ES-I3 (cell line): ENCODE data around the gene PTDSS2.

Experiments
- H3K36me3 ChIP-seq: 2 replicates; pipeline ENCODE4 v1.6.1; 2013; ENCODE audit warnings: mild to moderate bottlenecking, low read length, control low read depth, moderate library complexity; ENCODE audit not compliant: insufficient read depth
- H3K4me1 ChIP-seq: 2 replicates; pipeline ENCODE4 v1.6.1; 2013; ENCODE audit warnings: mild to moderate bottlenecking, control low read depth, low read length; ENCODE audit not compliant: insufficient read depth
- H3K9ac ChIP-seq: 2 replicates; pipeline ENCODE4 v1.6.1; 2013; ENCODE audit warnings: low read depth, mild to moderate bottlenecking, low read length, moderate library complexity
- H3K9me3 ChIP-seq: 2 replicates; pipeline ENCODE4 v1.6.1; 2013; ENCODE audit warnings: mild to moderate bottlenecking, low read length, moderate library complexity; ENCODE audit not compliant: control insufficient read depth, insufficient read depth

PTDSS2 gene

DNA sequence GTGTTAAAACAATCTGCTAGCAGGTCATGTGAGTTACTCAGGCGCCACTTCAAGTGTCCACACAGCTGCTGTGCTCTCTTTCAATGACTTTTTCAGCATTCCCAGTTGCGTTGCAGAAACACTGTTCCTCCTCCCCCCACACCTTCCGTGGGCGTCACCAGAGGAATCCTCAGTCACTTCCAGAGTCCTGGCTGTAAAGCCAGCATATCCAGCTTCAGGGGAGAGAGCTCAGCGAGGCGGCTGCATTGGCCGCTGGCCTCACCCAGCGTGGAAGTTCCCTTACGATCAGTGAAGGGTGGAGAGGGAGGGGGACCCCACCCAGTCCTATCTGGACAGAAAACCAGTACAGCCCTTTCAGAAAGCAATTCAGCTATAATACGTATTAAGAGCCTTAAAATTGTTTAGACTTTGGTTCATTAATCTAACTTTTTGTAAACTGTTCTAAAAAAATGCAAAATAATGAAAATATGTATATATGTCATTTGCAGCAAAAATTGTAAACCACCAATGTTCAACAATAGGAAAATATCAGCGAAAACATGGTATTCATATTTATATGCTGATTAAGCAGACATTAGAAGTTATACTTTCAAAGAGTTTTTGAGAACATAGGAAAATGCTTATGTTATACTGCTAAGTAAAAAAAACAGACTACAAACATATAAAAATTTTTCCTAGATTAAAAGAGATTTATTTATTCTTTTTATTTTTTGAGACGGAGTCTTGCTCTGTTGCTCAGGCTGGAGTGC is 5.5 kb upstream of the PTDSS2 start:
- H3K4me1 ChIP-seq: peaks cover 3% of the 10 kb centered on the region; the same call in 1 of the 2 replicates
- no peaks in the 10 kb centered on the region for H3K36me3 ChIP-seq
- no peaks in the 10 kb centered on the region for H3K9me3 ChIP-seq
- no peak overlapping the region for H3K9ac ChIP-seq

DNA sequence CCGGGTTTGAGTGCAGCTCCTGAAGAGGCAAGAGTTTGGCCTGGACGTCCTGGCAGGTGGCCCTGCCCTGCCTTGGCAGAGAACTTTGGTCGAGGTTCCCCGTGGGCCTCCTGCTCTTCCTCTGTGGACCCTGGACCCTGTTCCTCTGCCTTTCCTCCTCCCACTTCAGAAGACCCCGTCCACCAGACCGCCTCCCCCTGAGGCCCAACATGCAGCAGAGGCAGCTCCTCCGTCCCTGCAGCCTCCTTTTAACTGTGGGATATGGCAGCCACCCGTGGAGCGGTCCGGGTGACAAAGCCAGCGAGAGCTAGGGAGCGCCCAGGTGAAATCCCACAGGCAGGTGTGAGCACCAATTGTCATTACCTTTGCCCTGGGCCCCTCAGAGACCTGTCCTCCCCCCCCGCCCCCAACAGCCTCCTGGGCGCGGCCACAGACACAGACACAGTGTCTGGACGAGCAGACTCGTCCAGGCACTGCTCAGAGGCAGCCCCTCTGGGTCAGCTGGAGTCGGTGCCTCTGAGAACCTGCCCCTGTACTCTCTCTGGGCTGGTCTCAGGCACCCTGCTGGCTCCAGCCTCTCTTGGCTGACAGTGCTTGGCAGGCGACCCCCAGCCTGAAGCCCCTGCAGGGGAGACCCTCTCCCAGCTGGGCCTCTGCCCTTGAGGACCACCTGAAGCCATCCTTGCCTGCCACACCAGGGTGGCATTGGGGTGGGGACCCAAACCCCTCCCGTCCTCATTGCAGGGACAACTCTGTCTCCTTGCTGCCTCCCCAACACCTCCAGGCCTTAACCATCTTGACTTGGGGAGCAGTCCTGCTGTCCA is 4.1 kb upstream of the PTDSS2 start:
- Histone ChIP-seq H3K4me1 (peaks cover 3% of the 10 kb centered on the region; the same call in 1 of the 2 replicates), H3K9me3 (no peaks in the 10 kb centered on the region), H3K36me3 (no peaks in the 10 kb centered on the region), H3K9ac (no peak overlapping the region)

DNA sequence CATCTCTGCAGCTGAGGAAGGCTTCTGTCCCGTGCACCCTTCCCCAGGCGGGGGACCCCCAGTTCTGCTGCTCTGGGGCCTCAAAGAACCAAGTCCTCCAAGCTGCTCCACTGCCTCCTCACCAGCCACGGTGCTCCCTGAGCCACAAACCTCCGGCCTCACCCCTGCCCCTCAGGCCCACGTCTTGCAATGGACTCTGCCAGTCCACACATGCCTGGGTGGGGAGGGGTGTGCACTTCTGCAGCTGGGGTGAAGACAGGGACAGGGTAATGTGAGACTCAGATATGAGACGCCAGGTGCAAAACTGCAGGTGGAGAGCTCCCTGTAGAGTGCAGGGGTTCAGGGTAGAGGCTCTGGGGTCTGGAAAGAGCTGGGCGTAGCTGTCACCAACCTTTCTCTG is 3.2 kb upstream of the PTDSS2 start:
- H3K9ac ChIP-seq: no peak overlapping the region

DNA sequence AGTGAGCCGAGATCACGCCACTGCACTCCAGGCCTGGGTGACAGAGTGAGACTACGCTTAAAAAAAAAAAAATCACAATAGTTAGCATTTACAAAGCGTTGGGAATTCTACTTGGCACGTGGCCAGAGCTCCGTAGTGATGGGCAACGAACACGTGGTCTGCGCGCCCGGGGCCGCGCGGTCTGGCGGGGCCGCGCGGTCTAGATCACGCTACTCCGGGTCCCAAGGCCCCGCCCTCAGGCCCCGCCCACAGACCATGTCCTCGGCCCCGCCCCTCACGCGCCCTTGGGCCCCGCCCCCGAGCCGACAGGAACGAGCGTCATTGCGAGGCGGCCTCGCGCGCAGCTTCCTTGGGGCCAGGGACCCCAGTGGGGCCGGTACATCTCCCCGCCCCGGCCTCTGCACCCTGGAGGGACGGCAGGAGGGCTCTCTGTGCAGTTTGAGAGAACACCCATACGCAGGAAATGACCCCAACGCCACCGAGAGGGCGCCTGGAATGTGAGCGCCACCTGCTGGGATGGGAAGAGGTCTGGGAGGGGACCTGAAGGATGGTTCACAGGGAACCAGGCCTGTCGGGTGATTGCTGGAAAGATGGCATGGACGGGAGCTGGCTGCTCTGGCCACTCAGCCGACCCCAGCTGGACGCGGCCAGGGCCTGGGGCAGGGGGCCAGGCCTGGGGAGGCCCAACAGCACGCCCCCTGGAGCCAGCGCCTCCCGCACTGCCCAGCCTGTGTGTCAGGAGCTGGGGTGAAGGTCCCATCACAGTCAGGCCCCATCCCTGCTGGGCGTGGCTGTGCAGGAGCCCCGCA is 2.0 kb upstream of the PTDSS2 start:
- Histone ChIP-seq H3K9me3 (no peaks in the 10 kb centered on the region), H3K9ac (peak overlapping the region; percentile 61), H3K36me3 (no peaks in the 10 kb centered on the region; the same call in 1 of the 2 replicates), H3K4me1 (no peaks in the 10 kb centered on the region)

More for the DNA sequence above, 3.2 kb upstream of the PTDSS2 start:
- H3K4me1 ChIP-seq: no peaks in the 10 kb centered on the region
- H3K9me3 ChIP-seq: no peaks in the 10 kb centered on the region
- H3K36me3 ChIP-seq: no peaks in the 10 kb centered on the region; the same call in 1 of the 2 replicates

DNA sequence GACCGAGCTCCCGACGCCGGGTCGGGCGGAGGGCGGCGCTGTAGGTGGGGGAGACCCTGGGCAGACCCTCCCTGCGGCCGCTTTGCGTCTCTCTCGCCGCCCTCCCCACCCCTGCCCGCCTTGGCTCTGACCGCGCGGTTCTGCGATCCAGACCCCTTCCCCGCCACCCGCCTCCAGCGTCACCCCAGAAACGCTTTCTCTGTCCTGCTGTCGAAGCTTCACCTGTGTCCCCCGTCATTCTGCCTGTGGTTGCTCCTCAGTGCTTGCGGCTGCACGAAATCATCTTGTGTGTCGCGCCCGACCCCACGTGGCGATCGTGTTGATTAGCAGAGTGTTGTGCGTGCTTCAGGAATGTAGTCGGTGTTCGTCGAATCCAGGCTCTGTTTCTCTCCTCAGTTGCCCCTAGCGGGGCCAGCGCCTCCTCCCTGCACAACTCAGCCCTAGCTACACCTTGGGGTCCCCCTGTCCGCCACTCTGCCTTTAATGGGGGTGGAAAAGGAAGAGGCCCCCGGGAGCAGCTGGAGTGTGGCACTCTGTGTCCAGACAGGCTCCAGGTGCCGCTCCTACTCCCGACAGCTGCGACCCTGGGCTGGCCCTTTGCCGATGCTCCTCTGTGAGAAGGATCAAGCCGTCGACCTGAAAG is 851 bp downstream of the PTDSS2 start:
- Histone ChIP-seq H3K4me1 (peaks cover 4% of the 10 kb centered on the region; the same call in 1 of the 2 replicates), H3K36me3 (no peaks in the 10 kb centered on the region; the same call in 1 of the 2 replicates), H3K9ac (peak overlapping the region; percentile 93), H3K9me3 (no peaks in the 10 kb centered on the region)

DNA sequence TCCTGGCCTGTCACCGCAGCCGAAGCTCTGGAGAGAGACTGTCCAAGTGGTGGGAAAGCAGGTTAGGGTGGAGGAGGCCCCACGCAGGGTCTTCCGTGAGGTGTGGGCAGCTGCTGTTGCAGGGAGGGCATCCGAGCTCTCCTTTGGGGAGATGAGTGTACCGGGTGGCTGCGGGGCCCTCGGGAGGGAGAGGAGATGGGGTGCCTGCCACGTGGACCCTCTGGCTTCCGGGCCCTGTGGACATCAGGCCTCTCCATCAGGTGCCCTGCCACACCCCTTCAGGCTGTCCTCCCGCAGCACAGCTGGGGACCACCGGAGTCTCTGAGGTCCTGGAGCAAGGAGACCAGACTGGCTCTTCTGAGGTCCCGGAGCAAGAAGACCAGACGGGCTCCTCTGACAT is 1.7 kb downstream of the PTDSS2 start:
- Histone ChIP-seq H3K9ac (no peak overlapping the region), H3K36me3 (no peaks in the 10 kb centered on the region; the same call in 1 of the 2 replicates)

DNA sequence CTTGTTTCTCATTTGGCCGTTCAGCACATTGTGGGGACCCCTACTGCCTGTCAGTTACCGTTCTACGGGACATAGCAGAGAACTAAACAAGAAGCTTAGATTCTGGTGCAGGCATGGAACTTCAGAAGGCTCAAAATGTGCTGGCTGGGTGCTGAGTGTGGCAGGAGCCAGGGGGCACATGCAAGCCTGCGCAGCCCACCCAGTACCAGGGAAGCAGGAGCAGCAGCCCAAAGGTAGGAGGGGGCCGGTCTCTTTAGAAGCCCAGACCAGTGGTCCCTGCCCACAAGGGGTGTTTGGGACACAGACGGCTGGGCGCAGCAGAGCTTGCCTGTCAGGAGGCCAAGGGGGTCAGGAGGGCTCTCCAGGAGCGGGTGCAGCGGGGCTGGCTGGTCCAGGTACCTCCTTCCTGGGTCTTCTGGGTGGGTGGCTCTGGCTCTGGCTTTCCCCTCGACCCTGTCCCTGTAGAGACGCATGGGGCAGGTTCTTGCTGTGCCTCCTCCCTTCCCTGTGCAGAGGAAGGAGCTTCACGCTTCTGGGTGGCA is 2.2 kb downstream of the PTDSS2 start:
- Histone ChIP-seq H3K4me1 (peaks cover 14% of the 10 kb centered on the region; the same call in 1 of the 2 replicates), H3K9ac (no peak overlapping the region), H3K9me3 (no peaks in the 10 kb centered on the region), H3K36me3 (no peaks in the 10 kb centered on the region; the same call in 1 of the 2 replicates)

More for the DNA sequence above, 1.7 kb downstream of the PTDSS2 start:
- Histone ChIP-seq H3K4me1 (peaks cover 8% of the 10 kb centered on the region; the same call in 1 of the 2 replicates), H3K9me3 (no peaks in the 10 kb centered on the region)

DNA sequence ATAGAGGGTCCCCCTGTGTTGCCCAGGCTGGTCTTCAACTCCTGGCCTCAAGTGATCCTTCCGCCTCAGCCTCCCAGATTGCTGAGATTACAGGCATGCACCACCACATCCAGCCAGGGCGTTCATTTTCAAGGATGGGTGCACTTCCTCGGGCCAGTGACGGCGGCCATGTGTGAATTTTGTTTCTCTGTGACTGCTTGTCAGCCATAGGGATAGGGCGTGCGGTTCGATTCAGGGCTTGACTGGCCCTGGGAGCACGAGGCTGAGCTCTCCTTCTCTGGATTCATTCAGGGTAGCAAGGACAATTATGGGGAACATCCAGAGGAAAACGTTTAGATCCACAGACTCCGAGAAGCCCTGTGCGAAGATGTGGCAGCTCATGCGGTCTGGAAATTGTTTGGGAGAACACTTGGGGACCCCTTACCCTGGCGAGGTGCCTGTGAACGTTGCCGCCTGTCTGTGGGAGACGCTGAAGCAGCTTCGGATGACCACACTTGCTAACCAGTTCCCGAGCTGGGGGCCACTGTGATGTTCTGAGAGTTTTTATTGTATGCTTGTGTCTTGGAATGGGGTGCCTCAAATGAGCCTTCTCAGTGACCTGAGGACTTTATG is 2.9 kb downstream of the PTDSS2 start:
- Histone ChIP-seq H3K36me3 (no peaks in the 10 kb centered on the region; the same call in 1 of the 2 replicates), H3K4me1 (peaks cover 18% of the 10 kb centered on the region; the same call in 1 of the 2 replicates), H3K9me3 (no peaks in the 10 kb centered on the region), H3K9ac (no peak overlapping the region)

DNA sequence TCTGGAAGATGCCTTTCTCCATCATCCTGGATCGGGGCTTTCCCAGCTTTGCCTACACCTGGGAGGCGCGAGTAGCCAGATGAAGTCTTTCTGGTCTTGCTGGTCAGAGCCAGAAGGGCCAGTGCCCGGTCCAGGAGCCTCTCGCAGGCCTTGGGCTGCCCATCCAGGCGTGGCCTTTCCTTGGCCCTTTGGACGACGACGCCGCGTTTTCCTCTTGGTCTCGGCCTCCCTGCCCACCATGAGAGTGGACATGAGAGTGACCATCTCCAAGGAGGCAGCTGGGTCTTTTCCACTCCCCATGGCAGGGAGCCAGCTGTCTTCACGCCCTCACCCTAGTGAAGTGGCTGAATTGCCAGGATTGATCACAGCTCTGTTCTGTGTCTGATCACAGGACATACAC is 3.5 kb downstream of the PTDSS2 start:
- no peaks in the 10 kb centered on the region for H3K9me3 ChIP-seq
- H3K9ac ChIP-seq: no peak overlapping the region
- peaks cover 18% of the 10 kb centered on the region; the same call in 1 of the 2 replicates for H3K4me1 ChIP-seq
- no peaks in the 10 kb centered on the region; the same call in 1 of the 2 replicates for H3K36me3 ChIP-seq

DNA sequence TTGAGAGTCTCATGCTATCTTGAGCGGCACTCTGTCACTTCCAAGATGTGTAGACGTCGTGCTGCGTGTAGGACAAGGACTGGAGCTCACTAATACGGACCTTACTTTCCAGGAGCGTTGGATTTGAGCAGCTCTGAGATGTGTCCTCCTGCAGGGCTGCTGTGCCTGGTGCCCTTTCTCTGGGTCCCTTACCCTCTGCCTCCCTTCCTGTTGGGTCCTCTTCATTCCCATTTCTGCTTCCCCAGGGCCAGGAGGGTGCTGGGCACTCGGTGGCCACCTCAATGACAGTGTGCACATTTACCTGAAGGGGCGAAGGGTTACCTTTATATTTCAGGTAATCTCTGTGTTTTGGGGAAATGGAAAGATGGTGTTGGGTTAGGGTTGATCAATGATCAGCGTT is 4.0 kb downstream of the PTDSS2 start:
- Histone ChIP-seq H3K4me1 (peaks cover 18% of the 10 kb centered on the region; the same call in 1 of the 2 replicates), H3K9me3 (no peaks in the 10 kb centered on the region), H3K9ac (no peak overlapping the region), H3K36me3 (no peaks in the 10 kb centered on the region; the same call in 1 of the 2 replicates)

DNA sequence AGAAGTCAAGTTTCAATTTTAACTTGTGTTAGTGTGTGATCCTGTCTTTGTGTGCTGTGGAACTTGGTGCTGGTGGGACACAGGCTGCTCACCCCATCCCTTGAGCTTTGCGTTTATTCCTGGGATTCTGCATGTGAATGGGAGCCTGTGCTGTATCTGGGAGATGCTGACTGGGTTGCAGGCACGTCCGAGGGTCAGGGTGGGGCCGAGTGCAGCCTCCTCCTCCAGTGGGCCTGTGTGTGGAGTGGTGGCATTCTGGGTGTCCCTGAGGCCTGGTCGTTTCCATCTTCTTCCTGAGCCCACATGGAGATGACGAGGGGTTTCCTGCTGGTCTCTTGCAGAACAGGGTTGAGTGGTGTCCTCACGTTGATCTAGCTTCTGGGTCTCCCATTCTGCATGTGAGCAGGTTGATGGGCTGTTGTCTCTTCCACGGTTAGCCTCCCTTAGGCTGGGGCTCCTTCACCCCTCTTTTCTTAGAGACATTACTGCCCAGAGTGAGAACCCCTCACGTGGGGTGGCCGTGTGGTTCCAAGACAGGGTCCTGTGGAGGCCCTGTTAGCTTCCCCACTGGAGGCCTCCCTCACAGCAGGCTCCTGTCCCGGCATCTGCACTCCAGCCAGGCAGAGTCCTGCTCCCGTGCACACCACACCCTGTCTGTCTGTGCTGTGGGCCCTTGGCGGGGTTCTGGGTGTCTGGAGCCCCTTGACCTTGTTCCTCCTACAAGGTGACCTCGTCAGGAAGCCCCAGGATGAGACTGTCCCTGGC is 4.9 kb downstream of the PTDSS2 start:
- Histone ChIP-seq H3K9ac (no peak overlapping the region), H3K4me1 (peaks cover 18% of the 10 kb centered on the region; the same call in 1 of the 2 replicates), H3K36me3 (no peaks in the 10 kb centered on the region; the same call in 1 of the 2 replicates), H3K9me3 (no peaks in the 10 kb centered on the region)

DNA sequence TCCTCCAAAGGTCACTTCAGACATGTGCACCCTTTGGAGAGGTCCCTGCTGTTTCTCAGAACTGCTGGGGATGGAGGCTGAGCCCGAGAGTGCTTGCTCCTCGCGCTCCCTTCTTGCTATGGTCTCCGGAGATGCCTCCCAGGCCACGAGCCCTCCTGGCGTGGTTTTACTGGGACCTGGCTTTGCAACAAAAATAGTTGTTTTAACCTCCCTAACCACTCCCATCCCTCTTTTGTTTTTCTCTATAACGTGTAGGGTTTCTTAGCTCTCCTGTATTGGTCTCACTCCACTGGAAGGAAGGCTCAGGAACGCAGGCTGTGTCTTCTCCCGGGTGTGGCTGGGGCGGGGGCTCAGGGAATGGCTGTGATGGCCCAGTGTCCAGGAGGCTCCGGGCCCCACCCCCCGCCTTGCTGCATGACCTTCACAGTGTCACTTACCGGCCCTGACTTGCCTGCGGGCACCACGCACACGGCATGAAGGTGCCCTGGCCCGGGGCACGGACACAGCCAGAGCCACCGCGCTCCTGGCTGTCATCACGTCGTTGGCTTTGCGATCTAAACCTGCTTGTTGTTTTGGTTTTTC is 5.6 kb downstream of the PTDSS2 start:
- Histone ChIP-seq H3K36me3 (no peaks in the 10 kb centered on the region; the same call in 1 of the 2 replicates), H3K9ac (no peak overlapping the region)

More for the DNA sequence above, 5.6 kb downstream of the PTDSS2 start:
- peaks cover 18% of the 10 kb centered on the region; the same call in 1 of the 2 replicates for H3K4me1 ChIP-seq
- H3K9me3 ChIP-seq: no peaks in the 10 kb centered on the region
